HFF-Myc (cell line): Measurements from ENCODE around the gene IGFL3.
A peak's percentile ranks its signal among the peaks of the same experiment; 100 is the strongest.
"Not testable (repeated sequence)": the region's sequence is repeated elsewhere in the genome, so short reads cannot be mapped to it uniquely, and the experiment has no call there.

Source experiments
- DNase-seq: peaks from one replicate; pipeline ENCODE4 v3.0.0-alpha.2; 2011; ENCODE audit warnings: low read depth; ENCODE audit errors: extremely low read depth
- H3K4me3 ChIP-seq: replicated peaks from 2 replicates; pipeline ENCODE4 v1.5.1; 2011; ENCODE audit warnings: low read depth, mild to moderate bottlenecking, control low read depth, low read length
- TF ChIP-seq, protein P1 (sequence below): IDR thresholded peaks from 2 replicates; pipeline ENCODE4 v1.5.1; 2012; ENCODE audit warnings: mild to moderate bottlenecking, low read depth, low read length, control low read depth; ENCODE audit errors: missing control alignments

The IGFL3 gene

DNA sequence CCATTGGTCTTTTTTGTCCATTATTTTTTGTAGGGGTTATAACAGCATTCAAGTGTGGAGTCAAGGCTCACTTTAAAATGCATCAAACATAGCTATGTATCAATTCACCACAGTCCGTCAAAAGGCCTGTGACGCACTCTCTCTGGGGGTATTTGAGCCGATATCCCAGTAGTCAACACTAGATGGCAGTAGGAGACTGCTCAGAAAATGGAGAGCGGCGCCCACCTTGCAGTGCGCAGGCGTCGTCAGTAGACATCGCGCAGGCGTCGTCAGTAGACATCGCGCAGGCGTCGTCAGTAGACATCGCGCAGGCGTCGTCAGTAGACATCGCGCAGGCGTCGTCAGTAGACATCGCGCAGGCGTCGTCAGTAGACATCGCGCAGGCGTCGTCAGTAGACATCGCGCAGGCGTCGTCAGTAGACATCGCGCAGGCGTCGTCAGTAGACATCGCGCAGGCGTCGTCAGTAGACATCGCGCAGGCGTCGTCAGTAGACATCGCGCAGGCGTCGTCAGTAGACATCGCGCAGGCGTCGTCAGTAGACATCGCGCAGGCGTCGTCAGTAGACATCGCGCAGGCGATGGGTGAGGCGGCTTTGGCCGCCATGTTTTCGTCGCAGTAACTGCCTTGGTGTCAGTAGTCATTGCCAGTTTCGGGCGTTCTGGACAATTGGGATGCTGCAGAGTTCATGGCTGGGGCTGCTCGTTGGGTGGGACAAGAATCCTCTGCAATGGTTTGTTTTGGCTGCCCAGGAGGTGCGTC is 45.7 kb downstream of the IGFL3 start:
- not testable (repeated sequence) for H3K4me3 ChIP-seq, DNase-seq
- TF ChIP-seq, protein P1, sequence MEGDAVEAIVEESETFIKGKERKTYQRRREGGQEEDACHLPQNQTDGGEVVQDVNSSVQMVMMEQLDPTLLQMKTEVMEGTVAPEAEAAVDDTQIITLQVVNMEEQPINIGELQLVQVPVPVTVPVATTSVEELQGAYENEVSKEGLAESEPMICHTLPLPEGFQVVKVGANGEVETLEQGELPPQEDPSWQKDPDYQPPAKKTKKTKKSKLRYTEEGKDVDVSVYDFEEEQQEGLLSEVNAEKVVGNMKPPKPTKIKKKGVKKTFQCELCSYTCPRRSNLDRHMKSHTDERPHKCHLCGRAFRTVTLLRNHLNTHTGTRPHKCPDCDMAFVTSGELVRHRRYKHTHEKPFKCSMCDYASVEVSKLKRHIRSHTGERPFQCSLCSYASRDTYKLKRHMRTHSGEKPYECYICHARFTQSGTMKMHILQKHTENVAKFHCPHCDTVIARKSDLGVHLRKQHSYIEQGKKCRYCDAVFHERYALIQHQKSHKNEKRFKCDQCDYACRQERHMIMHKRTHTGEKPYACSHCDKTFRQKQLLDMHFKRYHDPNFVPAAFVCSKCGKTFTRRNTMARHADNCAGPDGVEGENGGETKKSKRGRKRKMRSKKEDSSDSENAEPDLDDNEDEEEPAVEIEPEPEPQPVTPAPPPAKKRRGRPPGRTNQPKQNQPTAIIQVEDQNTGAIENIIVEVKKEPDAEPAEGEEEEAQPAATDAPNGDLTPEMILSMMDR: peak; percentile 48

DNA sequence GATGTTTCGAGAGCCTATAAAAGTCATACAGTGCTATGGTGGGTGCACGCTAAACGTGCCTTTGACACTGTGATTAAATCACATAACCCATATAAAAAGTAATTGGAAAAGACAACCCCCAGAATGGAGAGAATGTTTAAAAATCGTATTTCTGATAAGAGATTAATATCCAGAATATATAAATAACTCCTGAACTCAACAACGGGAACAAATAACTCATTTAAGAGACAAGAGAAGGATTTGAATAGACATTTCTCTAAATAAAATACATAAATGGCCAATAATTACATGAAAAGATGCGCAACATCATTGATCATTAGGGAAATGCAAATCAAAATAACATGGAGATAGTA is 46.7 kb downstream of the IGFL3 start:
- H3K4me3 ChIP-seq: no peak overlapping the region
- TF ChIP-seq, protein P1: no peak

DNA sequence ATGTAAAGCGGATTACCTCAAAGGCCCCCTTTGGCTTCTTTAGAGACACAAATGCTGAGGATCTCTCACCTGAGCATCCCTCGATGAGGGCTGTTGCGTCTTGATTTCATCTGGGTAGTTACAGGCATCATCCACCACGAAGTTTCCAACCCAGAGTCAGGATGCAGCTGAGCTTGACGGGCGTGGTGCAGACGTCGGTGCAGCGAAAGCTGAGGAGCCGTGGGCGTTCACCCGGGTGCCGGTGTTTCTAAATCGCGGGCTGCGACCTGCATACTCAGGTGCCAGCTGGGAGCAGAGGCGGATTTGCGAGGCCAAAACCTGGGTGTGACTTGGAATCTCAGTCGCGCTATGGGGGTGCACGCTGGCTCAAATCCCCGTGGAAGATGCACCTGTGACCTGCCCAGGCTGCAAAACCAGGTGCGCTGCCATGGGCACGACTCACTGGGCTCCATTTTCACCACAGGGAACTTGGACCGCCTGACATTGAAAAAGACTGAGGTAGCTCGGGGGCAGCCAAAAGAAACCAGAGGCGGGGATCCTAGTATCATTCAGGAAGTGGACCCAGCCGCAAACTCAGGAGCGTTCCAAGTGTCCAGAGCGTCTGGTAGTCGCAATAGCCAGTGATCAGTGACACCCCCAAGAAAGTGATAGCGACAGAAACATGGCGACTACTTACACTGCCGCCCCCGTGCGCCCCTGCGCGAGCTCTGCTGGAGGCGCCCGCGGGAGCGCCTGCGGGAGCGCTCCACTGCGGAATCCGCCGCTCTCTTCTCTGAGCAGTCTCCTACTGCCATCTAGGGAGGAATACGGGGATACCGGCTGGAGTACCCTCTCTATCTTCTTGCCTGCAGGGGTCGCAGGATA is 47.3 kb downstream of the IGFL3 start:
- TF ChIP-seq, protein P1: peak; percentile 99
- no peak overlapping the region for H3K4me3 ChIP-seq

More for the DNA sequence above, 46.7 kb downstream of the IGFL3 start:
- DNase-seq: no peak

DNA sequence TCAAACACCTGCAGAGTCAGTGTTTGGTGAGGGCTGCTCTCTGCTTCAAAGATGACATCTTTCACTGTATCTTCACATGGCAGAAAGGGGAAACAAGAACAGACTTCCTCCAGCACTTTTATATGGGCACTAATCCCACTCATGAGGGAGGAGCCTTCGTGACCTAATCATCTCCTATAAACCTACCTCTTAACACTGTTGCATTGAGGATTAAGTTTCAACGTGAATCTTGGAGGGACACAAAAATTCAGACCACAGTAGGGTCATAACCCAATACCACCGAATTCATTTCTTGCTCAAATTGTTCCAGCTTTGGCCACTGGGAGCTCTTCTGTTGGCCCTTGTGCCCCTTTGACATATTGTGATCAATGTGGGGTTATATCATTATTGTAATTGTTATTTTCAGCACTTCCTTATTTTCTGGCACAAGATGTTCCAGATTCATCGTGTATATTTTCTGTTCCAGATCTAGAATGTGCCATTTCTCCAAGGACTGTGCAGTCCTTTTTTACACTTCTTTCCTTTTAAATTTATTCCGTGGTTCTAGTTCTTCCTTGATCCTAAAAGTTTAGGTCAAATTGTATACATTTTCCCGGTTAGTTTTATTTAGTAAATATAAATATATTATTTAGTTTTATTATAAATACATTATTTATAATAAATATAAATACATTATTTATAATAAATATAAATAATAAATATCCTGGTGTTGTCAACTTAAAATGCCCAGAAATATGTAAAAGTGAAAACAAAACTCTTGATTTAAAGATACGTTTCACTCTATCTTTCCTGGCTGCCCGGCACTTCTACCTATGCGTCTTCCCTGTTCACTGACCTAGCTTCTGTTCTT is 48.2 kb downstream of the IGFL3 start:
- TF ChIP-seq, protein P1: no peak
- no peak for DNase-seq
- H3K4me3 ChIP-seq: no peak overlapping the region

More for the DNA sequence above, 47.3 kb downstream of the IGFL3 start:
- DNase-seq: peak; percentile 63

DNA sequence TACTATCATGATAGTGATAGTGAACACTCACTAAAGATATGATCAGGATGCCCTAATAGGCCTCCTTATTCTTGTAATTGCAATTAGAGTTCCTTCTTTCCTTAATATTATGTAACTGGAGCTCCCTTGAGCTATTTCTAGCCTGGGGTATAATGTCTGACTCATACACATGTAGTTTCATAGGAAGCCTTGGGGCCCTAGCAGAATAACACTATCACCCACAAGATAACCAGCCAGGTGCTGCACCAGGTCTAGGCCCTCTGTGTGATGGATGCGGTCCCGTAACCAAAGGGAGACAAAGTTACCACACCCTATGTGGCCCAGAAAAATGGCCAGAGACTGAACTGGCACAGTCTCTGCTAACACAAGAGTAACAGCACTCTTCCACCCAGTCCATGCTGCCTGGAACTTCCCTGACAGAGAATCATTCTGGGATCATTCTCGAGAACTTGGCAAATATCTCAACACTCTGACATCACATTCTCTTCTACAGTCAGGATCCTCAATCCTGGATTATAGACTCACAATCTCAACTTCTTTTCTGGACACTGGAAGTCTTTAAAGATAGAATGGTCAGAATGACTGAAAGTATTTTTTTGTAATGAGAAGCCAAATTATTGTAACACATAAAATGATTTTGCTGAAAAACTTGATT is 51.1 kb downstream of the IGFL3 start:
- no peak for DNase-seq

More for the DNA sequence above, 51.1 kb downstream of the IGFL3 start:
- no peak overlapping the region for H3K4me3 ChIP-seq
- TF ChIP-seq, protein P1: no peak
